GM21423 (cell line): ENCODE data around the gene BCL11B.

Experiments
- ATAC-seq: cut with Tn5 transposase; IDR thresholded peaks from one replicate; pipeline ENCODE4 v1.9.1; 2021; ENCODE audit warnings: mild to moderate bottlenecking, moderate library complexity; ENCODE audit not compliant: unreplicated experiment

BCL11B gene

GRCh38 chr14:99256483-99256874 is 15.5 kb downstream of the BCL11B start:
- ATAC-seq: no peak

DNA sequence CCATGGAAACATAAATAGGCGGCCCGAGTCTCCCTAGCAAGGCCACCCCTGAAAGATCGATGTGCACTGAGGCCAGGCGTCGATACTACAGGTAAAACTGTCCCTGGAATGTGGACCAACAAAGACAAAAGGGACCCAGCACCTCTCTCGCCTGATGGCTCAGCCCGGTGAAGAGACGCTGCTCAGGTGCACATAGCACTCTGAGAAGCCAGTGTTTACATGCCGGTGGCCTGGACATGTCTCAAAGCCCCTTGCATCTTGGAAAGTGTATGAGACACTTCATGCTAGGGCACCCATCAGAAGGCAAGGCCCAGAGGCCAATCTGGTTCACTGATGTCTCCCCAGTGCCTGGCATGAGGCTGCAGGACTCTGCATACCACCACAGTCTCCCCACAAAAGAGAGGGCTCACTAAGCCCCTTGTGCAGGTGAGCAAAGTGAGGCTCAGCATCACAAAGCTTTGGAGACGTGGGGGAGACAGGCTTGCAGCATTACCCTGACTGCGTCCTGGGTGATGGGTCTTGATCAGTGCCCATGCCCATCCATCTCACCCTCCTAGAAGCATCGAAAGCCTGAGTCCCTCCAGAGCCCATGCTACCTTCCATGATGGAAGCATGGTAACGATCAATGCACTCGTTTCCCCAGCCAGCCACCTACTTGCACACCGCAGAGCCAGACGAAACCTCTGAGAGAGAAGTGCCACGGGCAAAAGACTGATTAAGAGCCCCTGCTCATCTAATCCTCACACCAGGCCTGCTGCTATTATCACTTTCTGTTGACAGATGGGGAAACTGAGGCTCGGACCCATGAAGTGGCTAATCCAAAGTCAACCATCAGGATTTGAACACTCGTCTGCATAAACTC is 16.1 kb downstream of the BCL11B start:
- no peak for ATAC-seq

GRCh38 chr14:99254328-99255009 is 17.5 kb downstream of the BCL11B start:
- no peak for ATAC-seq

DNA sequence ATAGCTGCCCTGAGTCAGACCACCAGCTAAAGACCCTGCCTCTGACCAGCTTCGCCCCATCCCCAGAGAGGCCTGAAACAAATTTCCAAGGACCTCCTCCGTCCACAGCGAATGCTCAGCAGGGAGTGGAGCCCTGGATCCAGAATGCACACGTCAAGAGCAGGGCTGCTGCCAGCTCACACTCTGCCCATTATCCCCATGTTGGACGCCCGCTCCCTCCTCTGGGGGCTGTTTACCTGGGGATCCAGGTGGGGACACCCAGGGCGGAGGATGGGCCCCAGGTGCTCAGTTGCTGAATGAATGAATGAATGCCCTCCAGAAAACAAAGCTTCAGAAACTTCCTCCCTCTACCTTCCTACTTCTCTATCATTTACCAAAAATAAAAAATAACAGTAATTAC is 18.1 kb downstream of the BCL11B start:
- ATAC-seq: no peak

DNA sequence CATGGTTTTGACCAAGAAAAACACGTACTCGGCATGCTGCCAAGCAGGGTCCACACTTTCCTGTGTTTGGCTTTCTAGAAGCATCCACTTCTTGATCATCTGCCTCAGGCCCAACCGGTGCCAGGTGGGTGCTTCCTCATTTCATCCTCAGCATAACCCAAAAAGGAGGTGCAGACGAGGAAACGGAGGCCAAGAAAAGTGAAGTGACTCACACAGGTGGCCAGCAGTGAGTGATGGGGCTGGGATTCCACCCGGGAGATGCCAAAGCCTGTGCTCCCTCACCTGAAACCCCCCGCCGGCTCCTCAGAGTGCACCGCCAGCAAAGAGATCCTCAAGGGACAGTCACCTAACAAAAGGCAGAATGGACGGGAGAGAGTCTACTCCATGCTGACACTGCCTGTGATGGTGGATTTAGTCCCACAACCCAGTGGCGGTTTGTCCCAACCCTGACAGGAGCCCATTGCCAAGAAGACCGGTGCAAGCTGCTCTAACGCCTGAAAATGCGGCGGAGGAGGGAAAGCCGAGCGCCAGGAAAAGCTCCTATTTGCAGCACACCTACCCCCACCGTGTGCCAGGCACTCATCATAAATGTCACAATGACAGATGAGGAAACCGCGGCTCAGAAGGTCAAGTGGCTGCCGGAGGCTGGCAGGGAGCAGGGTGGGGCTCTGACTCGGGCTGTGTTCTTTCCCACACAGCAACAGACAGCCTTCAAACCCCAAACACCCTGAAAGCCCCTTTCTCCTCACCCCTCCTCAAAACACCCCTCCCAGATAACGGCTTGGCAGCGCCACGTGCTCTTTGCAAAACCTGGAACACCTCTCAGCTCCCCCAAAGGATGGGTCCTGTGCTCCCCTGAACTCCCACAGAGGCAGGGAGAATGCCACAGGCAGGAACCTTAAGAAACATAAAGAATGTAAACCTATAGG is 18.8 kb downstream of the BCL11B start:
- no peak for ATAC-seq

DNA sequence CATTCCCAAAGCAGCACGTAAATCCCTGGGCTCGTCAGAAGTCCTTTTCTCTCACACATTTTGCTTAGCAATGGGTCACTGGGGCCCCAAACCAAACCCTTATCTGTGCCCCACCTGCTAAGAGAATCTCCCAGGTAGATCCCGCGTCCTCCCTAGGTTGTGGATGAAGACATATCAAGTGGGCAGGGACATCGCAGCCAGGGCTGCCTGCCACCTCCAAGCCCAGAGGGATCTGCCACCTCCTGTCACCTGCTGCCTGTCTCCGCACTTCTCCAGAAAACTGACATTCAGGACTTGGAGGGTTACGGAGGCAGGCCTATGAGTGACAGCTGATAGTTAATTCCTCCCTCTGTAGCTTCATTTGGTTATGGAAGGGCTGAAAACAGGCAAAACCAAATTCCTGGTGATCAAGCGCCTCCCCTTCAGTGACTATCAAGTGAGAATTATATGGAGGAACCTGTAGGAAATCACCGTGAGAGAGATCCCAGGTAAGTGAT is 19.5 kb downstream of the BCL11B start:
- no peak for ATAC-seq

DNA sequence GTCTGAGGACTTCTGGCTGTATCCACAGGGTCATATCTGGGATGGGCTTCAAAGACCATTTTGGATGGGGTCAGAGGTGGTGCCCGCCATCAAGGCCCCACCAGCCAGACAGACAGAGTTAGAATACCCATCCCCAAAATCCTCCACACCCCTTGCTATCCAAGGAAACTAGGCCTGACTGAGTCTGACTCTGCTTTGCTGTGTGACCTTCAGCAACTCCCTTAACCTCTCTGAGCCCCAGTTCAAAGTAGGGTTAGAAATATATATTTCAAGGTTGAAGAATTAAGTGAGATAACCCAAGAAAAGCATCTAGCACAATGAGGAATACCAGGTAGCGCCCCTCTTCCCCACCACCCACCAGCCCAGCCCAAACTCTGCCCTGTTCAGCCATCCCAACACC is 20.3 kb downstream of the BCL11B start:
- ATAC-seq: no peak

DNA sequence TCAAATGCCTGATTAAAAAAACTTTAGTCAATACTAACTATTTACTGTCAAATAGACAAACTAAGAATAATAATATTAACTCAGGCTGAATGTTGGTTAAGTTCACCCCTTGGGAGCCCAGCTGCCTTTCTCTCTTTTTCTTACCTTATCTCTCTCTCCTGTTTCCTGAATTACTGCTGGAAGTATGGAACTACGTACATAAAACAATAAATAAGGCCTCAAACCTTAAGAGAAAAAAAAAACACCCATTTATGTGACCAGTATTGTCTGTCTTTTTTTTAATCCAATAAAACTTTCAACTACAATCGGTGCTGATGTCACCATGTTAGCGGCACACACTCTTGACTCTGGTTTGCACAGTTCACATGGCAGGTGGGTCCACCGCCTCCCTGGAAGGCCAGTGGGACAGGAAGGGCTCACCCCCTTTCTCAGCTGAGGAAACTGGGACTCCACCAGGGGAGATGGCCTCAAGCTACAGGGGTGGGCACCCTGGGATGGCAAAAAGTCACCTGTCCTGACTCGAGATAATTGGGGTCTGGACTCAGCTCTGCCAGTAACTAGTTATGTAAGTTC is 21.3 kb downstream of the BCL11B start:
- ATAC-seq: no peak

GRCh38 chr14:99249389-99249788 is 22.6 kb downstream of the BCL11B start:
- ATAC-seq: no peak

- no peak for ATAC-seq
These were observed 23.2 kb downstream of the BCL11B start for GRCh38 chr14:99248761-99249171.

- ATAC-seq: no peak
These were observed 24.2 kb downstream of the BCL11B start for GRCh38 chr14:99247772-99248171.

DNA sequence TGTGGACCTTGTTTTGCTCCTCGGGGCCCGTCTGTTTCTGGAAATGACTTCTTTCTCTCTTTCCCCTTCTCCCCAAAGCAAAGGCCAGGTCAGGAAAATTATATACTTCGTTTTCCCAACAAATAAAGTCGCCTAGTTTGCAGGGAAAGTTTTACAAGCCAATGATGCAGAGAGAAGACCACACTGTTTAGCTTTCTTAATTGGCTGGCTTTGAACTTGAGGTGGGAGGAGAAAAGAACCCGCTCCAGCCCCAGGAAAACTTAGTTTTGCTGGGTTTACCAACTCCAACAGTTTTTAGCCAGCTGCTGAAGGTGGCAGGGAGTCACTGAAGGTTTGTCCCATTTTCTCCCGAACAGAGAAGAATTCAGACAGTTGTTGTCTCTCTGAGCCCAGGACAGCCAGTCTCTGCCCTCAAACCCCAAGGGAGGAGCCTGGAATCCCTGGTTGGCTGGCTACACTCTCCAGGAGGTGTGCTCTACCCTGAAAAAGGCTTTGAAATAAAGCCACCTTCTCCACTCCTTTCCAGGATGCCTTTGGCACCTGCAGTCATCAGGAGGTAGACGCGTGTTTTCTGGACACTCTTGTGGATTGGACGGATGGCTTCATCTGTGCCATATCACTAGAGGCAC is 24.8 kb downstream of the BCL11B start:
- no peak for ATAC-seq

DNA sequence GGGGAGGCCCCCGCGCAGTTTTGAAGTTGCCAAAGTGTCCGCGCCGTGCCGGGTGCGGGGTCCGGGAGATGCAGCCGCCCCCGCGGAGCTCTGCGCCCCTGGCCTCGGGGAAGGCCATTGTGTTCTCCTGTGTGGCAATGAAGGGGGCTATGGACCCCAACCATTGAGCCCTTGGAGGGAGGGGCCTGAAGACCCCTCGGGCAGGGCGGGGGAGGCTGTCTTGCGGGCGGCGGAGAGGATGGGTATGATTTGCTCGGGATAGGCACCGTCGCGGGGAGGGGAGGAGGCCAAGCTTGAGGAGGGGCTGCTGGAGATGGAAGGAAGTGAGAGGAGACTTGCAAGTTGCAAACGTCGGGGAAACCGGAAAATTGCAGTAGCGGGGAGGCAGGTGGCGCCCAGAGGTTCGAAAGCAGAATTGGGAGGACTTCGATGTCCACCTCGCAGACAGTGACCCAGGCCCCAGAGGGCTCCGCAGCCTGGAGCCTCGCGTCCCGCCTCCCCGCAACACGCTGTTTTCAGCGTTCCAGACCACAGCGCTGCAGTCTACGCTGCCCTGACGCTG is 25.4 kb downstream of the BCL11B start:
- ATAC-seq: no peak

- no peak for ATAC-seq
These were observed 26.2 kb downstream of the BCL11B start for GRCh38 chr14:99245564-99246511.

GRCh38 chr14:99244941-99245563 is 26.9 kb downstream of the BCL11B start:
- ATAC-seq: no peak

- ATAC-seq: no peak
These were observed 27.6 kb downstream of the BCL11B start for GRCh38 chr14:99244367-99244901.

GRCh38 chr14:99242816-99243721 is 28.9 kb downstream of the BCL11B start:
- no peak for ATAC-seq
